LHCN-M2 (cell line): Measurements from ENCODE around the gene ST6GALNAC1. TPM values are rescaled to one million over a fixed set of nuclear protein-coding genes. Genes with fewer than 3 reads are reported as not detected.

Experiments
- DNase-seq: peaks from one replicate; pipeline ENCODE4 v3.0.0-alpha.2; 2012; ENCODE audit warnings: low read depth
- total RNA-seq: library from RNA; depleted of rRNA; stranded (reverse); fragments of >200 nt; gene quantifications from 2 replicates; pipeline ENCODE4 v1.2.3, GENCODE V29; 2014

The ST6GALNAC1 gene
- total RNA-seq, 1 experiment from 2014 or later: not detected

DNA sequence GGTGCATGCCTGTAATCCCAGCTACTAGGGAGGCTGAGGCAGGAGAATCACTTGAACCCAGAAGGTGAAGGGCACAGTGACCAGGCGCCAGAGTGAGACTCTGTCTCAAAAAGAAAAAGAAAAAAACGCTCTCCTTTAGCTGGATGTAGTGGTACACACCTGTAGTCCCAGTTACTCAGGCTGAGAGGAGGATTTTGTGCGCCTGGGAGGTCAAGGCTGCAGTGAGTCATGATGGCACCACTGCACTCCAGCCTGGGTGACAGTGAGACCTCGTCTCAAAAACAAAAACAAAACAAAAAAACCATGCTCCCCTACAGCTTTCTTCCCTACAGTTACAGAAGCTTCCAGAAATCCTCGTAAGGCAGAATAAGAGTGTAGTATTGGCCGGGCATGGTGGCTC is 33.1 kb upstream of the ST6GALNAC1 start:
- no peak for DNase-seq

DNA sequence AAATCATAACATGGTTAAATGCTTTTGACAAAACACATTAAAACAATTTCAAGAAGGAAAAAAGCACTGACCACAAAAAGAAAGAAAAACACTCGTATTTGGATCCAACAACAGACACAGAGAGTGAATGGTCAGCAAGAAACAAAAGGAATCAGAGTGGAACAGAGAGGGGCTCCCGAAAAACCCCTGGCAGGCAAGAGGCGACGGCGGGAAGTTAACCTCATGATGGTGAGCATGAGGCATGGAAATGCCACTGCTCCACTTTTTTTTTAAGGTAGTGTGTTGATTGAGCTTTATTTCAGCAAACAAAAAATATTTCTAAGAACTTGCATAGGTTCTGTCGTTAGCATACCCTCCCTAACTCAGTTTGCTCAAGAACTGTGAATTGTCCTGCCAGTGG is 32.1 kb upstream of the ST6GALNAC1 start:
- no peak for DNase-seq

DNA sequence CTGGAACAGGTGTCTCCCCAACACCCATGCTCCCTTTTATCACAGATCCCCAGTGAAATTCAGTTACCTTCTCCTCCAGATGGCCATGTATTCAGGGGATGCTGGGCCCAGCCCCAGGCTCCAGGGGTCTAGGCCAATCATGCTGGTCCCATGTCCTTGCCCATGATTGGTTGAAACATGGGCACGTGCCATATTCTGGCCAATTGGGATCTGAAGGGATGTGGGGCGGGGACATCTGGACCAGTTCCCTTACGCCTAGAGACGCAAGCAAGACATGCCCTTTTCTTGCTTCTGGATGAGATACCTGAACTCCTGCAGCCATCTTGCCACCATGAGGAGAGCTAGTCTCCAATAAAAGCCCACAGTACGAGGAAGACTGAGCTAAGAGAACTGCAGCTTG is 31.0 kb upstream of the ST6GALNAC1 start:
- DNase-seq: no peak

GRCh38 chr17:76673729-76674128 is 30.2 kb upstream of the ST6GALNAC1 start:
- no peak for DNase-seq

DNA sequence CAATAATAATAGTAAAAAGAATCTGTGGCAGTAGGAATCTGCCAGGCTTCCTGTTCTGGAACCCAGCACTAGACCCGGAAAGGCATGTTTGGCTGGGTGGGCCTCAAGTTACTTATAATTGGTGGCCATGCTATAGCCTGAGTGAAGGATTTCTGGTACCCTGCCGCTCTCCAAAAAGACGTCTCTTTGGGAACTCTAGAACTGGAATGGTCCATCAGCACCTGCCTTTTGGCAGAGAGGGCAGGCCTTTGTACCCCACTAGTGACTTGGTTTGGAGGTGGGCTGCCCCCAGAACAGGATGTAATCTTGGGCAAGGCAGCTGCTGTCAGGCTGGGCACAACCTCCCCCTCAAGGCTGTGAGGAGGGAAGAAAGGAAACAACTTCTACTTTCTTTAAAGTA is 29.3 kb upstream of the ST6GALNAC1 start:
- no peak for DNase-seq

DNA sequence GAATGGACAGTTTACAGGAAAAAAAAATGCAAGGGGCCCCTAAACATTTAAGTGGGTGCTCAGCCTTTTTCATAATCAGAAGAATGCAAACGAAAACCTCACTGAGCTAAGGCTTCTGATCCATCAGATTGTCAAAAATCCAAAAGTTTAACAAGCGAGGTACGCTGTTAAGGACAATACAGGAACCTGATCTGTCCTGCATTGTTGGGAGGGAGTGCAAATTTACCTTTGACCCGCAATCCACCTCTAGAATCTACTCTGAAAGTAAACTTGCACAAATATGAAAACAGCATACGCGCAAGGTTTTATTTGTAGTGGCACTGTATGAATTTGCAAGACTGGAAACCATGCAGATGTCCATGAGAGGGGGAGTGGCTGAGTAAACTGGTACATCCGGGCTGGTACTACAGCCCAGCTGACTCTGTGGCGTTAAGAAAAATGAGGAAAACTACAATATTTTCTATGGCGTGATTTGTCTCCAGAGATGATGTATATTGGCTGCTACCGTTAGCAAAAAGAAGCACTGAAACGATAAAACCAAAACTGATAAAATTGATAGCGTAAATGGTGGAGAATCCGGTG is 28.8 kb upstream of the ST6GALNAC1 start:
- DNase-seq: peak; percentile 51

- DNase-seq: no peak
These were observed 28.3 kb upstream of the ST6GALNAC1 start for GRCh38 chr17:76671912-76672262.

GRCh38 chr17:76671123-76671911 is 27.8 kb upstream of the ST6GALNAC1 start:
- peak; percentile 100 for DNase-seq

DNA sequence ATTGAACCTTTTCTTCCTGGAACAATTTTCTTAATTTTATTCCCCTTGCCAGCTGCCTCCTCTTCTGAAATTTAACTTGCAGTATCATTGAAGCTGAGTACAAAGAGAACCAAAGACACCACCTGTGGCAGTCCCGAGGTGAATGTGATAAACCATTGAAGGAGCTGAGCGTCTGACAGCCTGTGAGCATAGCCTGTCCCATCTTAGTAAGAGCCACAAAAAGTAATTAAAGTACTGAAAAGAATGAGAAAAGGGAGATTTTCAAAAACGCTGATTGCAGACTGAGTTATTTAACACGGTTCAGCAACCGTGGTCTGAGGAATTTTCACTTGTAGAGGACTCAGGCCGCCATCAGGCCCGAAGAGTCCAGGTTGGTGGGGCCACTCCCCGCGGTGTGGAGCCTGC is 27.2 kb upstream of the ST6GALNAC1 start:
- no peak for DNase-seq

- no peak for DNase-seq
These were observed 26.6 kb upstream of the ST6GALNAC1 start for GRCh38 chr17:76670020-76670717.

DNA sequence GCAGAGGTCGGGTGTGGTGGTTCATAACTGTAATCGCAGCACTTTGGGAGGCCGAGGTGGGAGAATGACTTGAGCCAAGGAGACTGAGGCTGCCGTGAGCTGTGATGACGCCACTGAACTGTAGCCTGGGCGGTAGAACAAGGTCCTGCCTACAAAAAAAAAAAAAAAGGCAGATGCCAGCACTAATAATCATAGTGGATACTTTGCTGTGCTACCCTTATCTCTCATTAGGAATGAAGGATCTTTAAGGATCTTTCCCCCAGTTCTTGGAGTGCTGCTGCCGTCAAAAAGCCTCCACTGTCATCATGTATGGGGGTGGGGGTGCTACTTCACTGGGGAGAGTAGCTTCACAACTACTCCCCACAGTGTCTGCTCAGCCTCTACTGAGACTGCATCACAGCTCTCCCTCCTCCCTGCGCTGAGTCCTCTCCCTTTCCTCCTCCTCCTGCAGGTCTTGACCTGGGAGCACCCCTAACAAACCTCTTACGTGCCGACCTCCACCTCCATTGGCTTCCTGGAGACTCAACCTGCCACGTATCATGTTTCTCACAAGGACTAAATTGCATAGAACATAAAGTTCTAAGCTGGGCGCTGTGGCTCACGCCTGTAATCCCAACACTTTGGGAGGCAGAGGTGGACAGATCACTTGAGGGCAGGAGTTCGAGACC is 24.4 kb upstream of the ST6GALNAC1 start:
- DNase-seq: no peak

DNA sequence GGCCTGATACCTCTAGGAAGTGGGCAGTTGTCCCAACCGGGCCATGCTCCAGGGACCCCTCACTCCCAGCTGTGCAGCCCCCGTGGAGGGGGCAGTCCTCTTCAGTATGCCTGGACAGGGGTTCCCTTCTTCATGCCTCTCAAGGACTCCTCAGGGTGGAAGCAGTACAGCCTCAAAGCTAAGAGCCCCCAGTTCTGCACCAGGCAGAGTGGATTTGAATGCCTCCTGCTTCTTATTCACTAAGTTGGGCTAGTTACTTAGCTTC is 23.9 kb upstream of the ST6GALNAC1 start:
- DNase-seq: no peak

GRCh38 chr17:76660656-76661042 is 17.1 kb upstream of the ST6GALNAC1 start:
- no peak for DNase-seq

DNA sequence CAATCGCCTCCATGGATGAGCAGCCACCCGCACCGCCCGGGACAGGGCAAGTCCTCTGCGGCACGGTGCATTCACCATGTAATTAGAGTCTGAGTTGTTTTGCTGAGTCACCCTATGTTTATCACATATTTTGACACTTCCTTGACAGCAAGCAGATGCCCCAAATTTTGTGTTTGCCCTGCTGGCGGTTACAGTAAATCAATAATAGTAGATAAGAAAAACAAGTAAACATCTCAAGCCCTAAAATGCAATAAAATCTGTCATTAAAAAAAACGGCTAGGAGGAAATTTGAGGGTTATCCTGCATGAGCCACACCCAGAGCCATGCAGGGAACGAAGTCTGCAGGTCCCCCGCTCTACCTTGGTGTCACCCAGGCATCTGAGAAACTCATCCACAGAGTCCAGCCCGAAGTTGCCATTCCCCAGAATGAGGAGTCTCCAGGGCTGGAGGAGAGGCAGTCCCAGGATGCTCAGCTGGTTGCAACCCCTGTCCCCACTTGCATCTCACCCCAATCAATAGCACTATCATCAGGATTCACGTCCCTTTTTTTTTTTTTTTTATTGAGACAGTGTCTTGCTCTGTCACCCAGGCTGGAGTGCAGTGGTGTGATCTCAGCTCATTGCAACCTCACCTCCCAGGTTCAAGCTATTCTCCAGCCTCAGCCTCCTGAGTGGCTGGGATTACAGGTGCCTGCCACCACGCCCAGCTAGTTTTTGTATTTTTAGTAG is 16.5 kb upstream of the ST6GALNAC1 start:
- DNase-seq: no peak

- DNase-seq: no peak
These were observed 14.7 kb upstream of the ST6GALNAC1 start for GRCh38 chr17:76658242-76658662.

- no peak for DNase-seq
These were observed 14.1 kb upstream of the ST6GALNAC1 start for GRCh38 chr17:76657505-76658241.

GRCh38 chr17:76654408-76654807 is 10.9 kb upstream of the ST6GALNAC1 start:
- DNase-seq: no peak

GRCh38 chr17:76650504-76650903 is 6.9 kb upstream of the ST6GALNAC1 start:
- DNase-seq: no peak

DNA sequence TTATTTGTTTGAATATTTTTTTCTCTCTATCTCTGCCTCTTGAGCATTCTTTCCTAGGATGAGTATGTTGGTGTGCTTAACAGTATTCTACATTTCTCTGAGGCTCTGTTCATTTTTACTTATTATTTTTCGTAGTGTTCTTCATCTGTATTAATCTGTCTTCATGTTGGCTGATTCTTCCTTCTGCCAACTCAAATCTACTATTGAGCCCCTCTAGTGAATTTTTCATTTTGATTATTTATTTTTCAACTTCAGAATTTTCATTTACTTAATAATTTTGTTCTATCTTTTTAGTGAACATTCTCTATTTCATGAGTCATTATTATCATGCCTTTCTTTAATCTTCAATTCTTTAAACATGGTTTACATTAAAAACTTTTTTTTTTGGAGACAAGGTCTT is 3.2 kb upstream of the ST6GALNAC1 start:
- no peak for DNase-seq

DNA sequence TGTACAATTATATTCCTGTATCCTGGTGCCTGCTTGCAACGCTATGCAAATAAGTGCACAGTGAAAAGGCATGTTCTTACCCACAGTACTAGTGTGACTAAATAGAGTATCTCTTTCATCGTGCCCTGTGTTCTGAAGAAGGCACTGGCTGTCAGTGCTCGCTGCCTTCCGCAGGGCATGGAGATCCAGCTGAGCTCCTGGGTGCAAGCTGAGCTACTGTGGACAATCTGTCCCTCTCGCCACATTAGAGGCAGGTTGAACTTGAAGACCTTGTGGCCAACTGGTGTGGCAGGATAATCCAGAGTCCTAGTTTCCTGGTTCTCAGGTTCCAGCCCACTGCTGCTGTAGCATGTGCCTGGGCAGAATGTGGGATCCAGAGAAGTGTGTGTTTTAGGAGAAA is 1.9 kb upstream of the ST6GALNAC1 start:
- no peak for DNase-seq

DNA sequence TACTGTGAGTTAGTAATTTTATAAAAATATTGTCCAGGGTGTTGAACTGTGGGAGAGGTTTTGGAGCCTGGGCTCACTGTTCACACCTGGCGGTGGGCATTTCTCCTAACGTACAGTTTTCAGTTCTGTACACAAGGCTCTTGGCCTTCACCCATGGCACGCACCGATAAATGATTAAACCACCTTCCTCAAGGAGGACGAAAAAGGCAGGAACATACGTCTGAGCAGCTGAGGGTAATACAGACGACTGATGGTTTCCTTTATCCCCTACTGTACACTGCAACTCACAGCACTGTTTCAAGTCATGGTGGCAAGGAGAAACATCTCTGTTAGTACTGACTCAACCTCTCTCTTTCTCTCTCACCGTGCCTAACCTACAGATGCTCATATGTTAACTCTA is 1.4 kb upstream of the ST6GALNAC1 start:
- DNase-seq: no peak
